NCI-H187 treated with DMSO at 0.1 percent for 48 hours (cell line): ENCODE data around the gene MTUS2.

Experiments
- DNase-seq: peaks from one replicate; lab custom pipeline; 2025; lab: John Stamatoyannopoulos, UW

MTUS2 gene

DNA sequence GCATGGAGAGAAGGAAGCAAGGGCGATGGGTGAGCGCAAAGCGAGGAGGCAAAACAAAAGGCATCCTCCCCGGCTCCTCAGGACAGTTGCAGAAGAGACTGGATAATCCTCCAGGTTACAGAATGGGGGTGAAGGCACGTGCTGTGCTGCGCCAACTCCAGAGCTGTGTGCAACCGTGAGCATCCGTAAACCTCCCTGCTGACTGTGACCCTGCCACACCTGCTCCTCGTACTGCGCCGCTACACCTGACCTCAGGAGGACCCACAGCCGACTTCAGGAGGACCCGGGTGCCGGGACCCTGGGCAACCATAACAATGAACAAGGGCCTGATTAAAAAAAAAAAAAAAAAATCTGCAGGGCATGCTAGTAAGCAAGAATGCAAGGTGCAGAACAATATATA lies 706.6 kb downstream of the MTUS2 start:
- no peak for DNase-seq

DNA sequence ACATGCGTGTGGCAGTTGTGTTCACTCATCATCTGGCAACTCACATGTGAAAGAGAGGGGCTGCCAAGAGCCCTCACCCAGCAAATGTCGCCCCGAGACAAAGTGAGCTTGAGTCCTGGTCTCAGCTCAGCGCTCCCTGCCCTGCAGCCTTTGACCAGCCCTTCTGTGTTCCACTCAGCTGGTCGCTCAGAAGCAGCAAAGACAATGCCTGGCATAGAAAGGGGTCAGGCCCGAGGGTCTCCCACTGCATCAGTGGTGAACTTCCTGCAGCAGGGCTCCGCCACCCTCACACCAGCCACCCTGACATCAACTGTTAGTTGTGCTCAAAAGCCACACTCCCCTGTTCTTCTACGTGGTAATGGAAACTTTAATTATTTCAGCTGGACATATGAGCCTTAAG lies 707.4 kb downstream of the MTUS2 start:
- DNase-seq: no peak

DNA sequence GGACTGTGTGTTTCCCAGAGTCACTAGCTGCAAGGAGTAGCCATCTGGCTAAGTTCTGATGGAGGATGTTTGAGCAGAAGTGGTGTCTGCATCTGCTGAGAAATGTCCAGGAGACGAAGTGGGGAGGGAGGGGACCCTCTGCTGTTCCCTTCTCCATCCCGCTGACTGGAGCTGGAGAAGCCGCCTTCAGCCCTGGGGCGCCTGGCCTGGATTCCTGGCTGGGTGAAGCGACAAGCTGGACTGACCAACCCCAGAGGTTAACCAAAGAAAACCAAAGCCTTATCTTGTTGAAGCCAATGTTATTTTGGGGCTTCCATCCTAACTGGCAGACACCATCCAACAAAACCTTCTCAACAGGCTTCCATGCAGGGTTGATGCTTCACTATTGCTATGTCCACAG lies 707.8 kb downstream of the MTUS2 start:
- DNase-seq: no peak

DNA sequence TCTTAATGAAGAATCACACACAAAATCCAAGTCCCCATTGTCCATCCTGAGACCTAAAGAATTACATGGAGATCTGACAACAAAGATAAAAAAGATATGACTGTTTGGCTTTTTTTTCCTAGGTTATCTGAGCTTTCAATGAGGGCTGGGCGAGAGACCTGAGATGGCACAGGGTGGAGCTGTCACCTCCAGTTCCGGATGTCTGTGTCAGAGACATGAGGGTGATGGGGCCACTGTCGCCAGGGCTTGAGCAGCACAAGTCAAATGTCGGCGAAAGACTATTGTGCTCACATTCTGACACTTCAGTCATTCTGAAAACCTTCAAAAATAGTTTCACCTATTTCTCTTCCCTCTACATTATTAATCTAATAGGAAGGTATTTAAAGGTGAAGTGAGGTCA lies 709.6 kb downstream of the MTUS2 start:
- DNase-seq: no peak

DNA sequence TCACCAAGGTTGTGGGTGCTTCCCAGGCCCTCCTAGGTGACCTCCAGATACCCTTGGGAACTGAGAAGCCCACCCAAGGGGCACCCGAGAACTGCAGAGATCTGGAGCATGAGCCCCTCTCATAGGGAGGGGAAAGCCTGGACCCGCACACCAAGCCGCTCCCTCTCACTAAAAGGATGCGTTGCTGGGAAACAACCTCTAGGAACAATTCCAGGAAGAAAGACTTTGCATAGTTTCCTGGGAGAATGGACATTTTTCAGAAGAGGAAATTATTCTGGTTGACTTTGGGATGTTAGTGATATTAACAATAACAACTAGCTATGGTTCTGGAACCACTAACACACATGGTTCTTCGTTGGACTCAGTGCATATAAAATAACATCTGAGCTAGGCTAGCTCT lies 710.8 kb downstream of the MTUS2 start:
- DNase-seq: no peak

DNA sequence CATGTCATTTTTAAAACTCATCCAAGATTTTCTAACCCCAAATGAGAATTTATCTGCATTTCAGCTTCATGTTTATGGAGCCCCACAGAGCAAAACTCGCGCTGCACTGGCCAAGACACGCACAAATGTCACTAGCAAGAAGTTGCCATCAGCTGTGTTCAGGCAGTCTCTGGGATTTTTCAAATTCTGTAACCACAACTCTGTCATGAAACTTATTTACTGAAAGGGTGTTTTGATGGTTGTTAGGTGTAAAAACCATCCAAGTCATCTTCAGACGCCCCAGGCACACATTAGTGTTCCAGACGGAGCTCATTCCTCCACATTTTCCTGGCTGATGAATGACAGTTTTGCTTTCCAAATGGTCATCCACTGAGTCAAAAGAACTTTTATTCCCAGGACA lies 712.0 kb downstream of the MTUS2 start:
- no peak for DNase-seq

DNA sequence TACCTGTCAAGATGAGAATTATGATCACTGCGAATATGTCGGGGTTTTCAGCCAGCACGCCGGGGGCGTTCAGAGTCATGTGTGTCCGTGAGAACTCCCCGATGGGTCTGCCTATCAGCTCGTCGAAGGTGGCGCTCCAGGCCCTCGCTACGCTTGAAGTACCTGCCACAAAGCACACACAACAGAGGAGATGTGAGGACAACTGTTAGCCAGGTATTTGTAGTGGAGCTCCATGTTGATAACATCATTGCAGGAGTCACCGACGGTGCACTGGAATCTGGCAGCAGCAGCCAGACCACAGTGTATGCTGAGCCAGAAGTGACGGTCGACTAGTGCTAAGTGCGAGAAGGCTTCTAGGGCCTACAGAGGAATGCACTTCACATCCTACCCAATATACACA lies 712.7 kb downstream of the MTUS2 start:
- DNase-seq: no peak

DNA sequence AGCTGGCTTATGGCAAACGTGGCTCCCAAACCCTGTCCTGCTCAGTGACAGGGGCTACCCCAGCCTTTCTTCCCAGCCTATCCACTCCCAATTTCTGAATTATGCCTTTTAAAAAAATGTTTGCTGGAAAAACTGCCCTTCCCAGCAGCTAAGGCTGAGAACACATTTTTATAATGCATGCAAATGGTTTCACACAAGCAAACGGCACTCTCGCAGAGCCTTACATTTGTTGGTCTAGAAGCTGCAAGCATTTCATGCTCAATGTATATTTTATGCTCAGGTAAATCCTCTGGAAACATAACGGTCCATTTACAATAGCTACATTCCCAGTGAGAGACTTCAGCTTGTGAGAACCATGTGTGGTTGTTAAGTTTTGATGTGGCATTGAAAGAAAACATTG lies 713.9 kb downstream of the MTUS2 start:
- DNase-seq: no peak

DNA sequence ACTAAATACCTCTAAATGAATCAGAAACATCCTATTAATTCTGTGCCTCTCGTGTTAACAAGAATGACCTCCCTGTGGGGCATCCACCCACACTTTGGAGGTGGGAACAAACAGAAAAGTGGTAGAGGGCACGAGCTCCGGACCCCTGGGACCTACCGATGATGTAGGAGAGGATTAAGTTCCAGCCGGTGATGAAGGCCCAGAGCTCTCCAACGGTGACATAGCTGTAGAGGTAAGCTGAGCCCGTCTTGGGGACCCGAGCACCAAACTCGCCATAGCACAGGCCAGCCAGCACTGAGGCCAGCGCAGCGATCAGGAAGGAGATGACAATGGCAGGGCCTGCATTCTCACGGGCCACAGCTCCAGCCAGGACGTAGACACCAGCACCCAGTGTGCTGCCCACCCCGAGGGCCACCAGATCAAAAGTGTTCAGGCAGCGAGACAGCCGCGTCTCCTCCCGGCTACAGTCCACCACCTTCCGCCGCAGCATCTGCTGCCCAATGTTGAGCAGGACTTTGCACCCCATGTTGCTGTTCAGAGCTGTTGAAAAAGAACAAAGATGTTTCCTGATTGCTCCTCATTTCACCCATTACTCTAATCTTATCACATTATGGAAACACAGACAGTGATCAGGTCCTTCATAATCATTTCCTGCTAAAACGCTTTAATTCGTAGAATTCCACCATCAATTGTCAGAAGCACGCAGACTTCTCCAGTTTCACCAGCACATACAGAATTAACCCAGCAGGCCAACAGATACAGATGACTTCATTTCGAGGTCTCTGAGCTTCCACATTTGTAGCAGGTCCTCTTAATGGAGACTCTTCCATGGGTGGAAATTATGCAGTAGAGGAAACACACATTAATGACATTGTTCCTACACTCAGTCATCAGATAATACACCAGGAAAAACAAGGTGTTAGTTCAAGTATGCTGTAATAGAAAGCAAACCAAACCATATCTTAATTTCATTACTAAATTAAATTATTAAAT lies 715.8 kb downstream of the MTUS2 start:
- no peak for DNase-seq

DNA sequence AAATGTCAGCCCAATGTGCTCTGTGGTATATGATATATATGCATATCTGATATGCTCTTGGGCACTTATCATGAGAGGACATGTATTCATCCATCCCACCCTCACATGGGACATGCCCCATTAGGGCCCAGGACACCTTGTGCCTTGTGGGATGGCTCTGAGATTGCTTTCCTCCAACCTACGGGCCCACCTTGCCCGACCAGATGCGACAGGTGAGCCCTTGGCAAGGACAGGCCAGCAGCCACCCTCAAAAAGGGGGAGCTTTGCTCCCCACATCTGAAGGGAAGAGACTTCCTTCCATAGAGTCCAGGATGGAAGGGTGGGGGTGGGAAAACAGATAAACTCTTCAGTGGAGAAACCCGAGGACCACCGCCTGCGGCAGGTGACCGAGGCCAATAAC lies 716.7 kb downstream of the MTUS2 start:
- no peak for DNase-seq

DNA sequence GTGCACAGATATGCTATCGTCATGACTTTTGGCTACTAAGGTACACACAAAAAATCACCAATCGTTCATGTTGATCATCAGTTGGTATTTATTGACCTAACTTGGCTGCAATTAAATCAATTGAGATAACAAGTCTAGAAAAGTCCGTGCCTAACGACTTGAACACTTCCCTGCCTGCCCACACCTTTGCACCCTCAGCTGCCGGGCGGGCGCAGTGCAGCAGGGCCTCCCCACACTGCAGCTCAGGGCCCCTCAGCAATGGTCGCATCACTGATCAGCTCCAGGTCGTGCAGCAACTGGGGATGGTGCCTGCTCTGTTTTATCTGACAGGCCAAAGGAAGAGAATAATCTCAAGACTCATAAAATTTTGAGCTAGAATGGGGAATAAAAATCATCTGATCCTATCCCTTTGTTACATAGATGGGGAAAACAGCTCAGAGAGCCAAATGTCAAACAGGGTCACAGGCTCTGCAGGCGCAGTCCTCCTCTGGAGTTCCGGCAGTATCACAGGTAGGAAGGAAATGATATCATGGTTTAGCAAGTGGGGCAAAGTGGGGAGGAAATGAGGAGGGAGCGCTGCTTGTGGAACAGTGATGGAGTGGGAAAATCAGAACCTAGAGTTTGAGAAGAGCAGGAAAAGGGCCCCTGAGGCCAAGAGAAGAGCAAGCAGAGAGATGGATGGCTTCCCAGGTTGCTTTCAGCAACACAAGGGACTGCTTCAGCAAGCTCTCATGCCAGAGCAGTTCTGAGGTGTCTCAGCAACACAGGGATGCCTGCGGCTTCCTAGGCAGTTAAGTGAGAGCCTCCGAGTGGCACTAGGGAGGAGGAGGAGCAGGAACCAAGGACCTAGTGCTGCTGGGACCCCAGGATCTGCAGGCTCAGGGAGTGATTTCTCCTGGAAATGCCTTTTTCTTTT lies 717.9 kb downstream of the MTUS2 start:
- no peak for DNase-seq

DNA sequence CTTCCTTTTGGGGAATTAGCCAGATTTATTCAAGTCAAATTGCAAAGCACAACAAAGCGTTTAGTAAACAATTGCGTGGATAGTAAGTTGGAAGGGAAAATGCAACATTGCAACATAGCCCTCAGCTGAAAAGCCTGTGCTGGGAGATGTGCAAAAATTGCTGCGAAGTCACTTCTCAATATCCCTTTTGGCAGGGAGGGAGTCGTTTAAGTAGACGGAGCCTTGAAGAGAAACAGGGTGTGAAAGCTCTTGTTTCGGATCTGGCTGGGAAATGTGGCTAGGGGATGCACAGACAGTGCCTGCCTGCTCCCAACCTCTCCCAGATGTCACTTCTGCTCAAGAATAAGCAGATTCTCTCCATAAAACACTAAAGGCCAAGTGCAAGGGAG lies 718.5 kb downstream of the MTUS2 start:
- no peak for DNase-seq

DNA sequence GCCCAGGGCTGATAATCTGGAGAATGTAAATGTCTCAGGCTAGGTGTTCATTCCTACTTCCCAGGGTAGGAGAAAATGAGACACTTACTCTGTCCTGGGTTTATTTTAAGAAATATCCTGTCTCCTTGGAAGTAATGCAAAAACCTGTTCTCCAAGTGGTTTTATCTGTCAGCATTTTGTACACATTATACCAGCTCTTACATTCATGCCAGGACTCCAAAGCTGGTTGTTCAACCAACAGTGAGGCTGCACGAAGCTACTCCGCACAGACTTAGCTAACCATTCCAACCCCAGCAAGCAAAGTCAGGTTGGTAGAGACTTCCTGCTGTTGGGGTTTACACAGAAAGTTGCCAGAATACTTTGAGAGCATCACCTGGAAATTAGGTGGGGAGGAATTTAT lies 719.7 kb downstream of the MTUS2 start:
- no peak for DNase-seq

DNA sequence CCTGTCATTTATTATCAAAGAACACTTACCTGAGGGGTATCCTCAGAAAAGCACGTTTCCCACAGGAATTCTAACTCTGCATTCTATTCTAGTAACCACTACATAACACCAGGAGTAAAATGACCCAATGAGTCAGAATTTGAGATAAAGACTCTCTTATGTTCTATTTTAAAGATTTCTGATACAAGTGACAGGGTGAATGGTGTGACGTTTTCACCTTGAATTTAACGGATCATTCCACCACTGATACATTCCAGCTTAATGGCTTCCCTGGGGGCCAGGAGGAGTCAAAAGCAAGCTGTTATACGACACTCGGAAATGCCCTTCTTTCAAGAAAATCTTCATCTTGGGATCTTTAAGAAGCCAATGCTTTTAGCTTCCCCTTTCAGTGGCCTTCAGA lies 720.2 kb downstream of the MTUS2 start:
- no peak for DNase-seq

DNA sequence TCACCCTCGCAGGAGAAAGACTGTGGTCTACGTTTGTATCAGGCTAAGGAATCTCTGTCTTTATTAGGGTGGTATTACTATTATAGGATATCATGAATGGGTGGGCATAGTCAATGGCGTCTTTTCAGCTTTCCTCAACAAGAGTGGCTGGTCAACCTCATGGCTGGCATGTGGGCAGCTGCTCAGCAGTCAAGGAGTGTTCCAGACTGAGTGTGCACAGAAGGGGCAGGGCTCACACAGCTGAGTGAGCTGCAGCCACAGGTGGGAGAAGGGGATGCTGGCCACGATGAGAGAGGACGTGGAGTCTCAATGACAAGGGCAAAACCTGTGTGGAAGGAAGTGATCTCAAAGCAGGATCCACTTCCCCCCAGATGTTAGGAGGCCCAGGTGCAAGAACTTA lies 720.7 kb downstream of the MTUS2 start:
- DNase-seq: no peak

DNA sequence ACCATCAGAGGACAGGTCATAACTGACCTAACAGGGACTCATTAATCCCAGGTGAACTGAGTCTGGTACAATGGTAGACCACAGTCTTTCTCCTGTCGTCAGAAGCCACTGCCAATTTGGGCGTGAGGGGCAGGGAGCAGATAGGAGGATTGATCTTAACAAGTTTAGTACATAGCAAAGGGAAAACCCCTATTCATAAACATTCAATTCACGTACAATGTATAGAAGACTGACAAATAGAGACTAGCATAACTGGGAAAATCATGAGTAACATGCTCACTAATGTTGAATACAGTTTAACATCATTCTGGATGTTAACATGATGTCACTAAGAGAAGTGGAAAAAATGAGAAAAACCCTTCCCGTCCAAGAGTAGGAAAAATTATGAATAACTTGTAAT lies 721.3 kb downstream of the MTUS2 start:
- DNase-seq: no peak

DNA sequence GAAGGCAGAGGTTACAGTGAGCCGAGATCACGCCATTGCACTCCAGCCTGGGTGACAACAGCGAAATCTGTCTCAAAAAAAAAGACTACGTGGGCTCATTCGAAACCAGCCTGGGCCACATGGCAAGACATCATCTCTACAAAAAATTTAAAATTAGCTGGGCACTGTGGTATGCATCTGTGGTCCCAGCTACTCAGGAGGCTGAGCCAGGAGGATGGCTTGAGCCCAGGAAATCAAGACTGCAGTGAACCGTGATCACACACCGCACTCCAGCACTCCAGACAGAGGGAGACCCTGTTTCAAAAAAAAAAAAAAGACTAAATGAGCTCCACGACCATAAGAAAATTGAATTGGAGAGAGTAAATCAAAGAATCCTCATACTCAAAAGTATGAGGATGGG lies 722.2 kb downstream of the MTUS2 start:
- DNase-seq: no peak

DNA sequence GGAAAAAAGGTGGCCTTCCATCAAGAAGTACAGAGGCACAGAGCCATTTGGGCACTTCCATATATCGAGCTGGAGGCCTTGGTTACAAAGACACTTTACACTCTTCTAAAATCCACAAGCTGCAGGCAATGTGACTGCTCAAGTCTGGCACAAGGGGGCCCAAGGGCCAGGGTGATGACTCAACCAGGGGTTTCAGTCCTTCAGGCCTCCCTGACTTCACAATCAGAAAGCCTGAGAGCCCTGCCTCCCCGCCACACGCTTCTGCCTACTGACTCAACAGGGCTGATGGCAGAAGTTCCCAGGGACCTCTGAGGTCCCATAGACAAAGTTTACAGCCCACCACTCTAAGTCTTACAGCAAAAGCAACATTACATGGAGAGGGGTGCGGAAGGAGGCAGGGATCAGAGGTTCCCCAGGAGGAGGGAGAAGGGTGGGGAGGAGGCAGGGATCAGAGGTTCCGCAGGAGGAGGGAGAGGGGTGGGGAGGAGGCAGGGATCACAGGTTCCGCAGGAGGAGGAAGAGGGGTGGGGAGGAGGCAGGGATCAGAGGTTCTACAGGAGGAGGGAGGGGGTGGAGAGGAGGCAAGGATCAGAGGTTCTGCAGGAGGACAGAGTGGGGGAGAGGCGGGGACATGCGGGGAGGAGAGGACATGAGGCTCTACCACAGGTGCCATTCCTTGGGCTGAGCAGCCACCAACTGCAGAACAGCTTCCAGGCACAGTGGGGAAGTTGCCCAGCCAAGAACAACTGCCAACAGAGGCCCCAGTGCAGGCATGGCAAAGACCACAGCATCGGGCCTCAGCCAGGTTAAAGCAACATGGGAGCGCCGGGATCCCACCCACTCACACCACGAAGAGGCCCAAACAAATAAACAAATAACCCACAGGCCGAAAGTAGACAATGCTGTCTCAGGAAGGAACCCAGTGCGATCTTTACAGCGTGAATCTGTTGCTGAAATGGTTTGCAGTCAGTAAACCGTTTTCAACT lies 723.4 kb downstream of the MTUS2 start:
- DNase-seq: no peak

DNA sequence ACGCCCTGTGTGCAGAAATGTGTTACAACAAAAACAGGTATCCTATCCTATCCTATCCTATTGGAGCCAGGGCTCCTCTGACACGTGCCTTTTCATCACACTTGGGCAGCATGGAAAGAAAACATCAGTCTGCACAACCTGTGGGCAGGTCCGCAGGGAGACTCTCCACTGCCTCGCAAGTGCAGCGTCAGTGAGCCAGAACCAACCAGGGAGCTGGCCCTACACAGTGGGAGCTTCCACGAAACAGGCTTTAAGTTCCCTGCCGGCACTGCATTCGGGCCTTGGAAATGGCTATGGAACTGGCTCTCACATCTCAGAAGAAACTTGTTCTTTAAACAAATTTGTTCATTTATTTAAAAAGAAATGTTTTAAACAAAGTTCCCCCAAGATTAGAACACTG lies 725.8 kb downstream of the MTUS2 start:
- no peak for DNase-seq

DNA sequence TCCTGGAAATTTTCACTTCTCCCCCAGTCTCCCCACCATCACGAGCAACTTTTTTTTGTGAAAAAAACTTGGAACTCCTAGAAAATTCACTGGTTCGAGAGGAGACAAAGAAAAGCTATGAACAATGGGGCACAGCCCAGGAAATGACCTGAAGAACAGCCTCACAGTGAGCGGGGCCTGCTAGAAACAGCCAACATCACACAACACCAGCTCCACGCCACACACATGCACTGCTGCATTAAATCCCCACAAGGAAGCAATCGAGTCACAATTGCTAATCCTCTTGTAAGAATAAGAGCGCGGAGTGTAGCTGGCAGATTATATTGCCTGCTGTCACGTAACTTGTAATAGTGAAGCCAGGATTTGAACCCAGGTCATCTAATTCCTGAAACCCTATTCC lies 726.5 kb downstream of the MTUS2 start:
- DNase-seq: no peak

DNA sequence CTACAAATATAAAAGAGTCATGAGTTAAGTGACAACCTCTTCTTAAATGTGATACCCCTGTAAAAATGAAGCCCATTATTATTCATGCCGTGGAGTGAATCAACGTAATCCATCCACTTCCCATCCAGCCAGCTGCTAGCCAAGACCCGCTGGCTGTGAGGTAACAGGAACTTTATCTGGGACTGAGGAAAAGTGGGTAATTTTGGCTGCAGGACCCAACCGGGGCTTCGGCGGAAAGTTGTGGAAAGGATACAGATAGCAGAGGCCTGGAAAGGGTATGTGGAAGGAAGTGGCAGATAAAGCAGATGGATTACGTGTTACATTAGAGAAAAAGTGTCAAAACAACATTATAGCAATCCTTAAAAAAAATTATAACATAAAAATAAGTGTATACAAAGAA lies 727.0 kb downstream of the MTUS2 start:
- no peak for DNase-seq

DNA sequence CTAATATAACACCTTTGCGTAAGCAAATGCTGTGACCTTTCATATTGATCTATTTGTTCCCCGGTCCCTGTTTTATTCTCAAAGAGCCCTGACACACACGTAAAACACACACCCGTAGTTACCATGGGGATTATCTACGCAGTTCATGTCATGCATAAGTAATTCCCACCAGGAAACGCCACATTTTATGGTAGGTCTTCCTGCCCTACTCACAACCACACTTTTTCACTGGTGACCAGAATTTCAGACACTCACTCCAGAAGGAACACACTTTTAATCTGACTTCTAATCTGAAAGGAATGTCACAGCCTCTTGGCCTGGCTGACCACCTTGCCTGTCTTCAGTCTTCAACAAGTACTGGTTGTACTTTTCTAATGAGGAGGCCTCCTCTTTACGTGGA lies 728.6 kb downstream of the MTUS2 start:
- DNase-seq: no peak
